Smooth muscle cell of the pulmonary artery (primary cell): ENCODE measurements around the gene DPEP2NB. TPM values are rescaled to one million over a fixed set of nuclear protein-coding genes. Genes with fewer than 3 reads are reported as not detected.

Experiments used
- total RNA-seq: library from RNA; depleted of rRNA; stranded (reverse); fragments of >200 nt; gene quantifications from 2 replicates; pipeline ENCODE4 v1.2.3, GENCODE V29; 2014

The DPEP2NB gene, protein sequence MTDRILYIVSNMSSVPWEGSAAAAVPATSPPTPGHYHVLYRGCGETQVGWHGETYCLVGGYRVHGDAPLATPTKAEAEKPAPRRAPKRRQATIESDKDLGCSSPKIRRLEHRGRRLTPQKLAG
- total RNA-seq, result not detected in 2 replicates

DNA sequence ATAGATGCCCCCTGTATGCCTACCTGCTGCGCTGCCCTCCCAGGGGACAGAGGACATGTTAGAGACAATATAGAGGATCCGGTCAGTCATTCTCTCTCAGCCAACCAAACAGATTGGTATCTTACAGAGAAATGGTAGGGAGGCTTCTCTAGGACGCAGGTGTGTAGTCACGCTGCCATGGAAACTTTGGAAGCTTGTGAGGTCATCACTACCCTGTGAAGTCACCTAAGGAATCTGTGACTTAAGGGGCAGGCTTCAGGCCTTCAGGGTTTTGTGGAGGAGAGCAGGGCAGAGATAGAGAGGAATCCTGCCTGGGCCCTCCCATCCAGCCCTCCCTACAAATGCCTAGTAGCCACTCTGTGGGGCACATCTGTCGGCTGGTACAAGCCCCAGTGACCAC, at the start of gene DPEP2NB:
Gene DPEP2NB, minus strand, starts transcription at position 231 of the 400 bp plus-strand sequence. Its CDS starts 141 bp downstream, at position 90.

DNA sequence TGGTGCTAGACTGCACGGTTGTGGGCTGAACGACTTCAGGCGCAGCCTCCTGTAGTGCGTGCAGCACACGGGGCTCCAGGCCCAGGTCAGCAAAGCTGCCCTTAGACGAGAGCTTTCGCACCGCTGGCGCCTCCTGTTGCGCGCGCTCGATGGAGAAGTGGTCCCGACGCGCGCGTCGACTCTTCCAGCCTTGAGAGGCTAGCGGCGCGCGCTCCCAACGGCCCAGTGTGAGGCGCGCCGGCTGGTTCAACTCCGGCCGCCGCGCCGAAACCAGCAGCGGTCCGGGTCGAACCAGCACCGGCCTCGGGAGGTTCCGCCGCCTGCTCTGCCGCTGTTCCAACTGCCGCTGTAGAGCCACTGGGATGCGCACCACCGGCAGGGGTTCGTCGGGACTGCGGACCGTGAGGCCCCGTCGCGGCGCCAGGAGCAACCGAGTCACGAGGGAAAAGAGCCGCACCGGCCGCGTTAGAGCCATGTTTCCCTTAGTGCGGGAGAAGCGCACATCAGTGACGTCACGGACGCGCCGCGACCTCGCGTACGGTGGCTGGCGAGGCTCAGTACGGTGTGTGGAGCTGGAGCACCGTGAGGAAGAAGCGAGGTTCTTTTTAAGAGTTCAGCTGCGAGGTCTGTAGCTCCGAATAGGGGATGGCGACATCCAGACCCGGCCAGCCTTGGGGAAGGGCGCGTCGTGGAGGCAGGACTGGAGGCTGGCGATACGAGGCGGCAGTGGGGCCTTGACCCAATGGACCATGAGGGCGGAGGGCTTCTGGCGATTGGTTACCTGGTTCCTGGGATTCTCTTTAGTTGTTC, 7.2 kb upstream of the DPEP2NB start, which contains the start of the genes DDX28 and DUS2:
Gene DDX28, minus strand, starts transcription at position 505 of the 810 bp plus-strand sequence. Its CDS starts 30 bp downstream, at position 475.
Gene DUS2, plus strand, starts transcription at position 557 of the 810 bp plus-strand sequence. CDS start 14,740 bp downstream, outside the sequence.

DNA sequence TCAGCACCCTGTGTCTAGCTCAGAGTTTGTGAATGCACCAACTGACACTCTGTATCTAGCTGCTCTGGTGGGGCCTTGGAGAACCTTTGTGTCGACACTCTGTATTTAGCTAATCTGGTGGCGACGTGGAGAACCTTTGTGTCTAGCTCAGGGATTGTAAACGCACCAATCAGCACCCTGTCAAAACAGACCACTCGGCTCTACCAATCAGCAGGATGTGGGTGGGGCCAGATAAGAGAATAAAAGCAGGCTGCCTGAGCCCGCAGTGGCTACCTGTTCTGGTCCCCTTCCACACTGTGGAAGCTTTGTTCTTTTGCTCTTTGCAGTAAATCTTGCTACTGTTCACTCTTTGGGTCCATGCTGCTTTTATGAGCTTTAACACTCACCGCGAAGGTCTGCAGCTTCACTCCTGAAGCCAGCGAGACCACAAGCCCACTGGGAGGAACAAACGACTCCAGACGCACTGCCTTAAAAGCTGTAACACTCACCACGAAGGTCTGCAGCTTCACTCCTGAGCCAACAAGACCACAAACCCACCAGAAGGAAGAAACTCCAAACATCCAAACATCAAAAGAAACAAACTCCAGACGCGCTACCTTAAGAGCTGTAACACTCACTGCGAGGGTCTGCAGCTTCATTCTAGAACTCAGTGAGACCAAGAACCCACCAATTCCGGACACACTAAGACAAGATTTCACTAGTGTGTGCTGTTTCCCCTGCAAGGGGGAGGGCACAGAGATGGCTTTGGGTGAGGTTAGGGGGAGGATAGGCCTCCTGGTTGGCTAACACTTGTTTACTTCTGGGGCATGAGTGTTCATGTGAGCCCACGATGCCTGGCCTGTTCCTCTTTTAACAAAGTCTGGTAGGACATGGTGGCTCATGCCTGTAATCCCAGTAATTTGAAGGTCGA, 16.7 kb downstream of the DPEP2NB start, which contains the start of gene DPEP2:
Gene DPEP2, minus strand, starts transcription at position 706 of the 910 bp plus-strand sequence. CDS start 6,272 bp downstream, outside the sequence.

DNA sequence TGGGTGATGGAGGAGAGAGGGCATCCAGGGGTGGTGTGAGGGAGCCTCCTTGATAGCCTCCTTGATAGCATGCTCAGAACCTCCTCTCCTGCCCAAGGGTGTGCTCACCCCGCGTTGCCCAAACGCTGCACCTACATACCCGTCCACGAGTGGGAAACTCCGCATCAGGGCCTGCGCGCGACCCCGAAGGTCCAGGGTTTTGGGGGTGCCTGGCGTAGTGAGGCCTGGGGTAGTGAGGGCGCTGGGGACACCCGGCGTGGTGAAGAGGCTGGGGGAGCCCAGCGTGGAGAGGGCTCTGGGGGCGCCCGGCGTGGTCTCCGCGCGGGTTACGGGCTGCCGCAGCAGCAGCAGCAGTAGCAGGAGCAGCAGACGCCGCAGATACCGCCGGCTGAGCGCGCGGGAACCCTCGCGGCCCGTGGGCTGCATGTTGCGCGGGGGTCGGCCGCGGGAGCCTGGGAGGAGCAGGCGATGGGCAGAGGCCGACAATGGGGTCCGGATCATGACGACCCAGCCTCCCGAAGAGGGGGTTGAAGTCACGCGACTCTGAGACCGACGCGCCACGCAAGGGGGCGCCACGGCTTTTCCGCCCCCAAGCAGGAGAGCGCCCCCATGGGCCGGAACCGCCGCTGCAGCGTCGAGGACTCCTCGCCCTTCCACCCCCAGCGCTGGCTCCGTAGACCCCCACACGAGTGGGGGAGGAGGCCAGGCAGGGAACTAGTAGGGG, 35.6 kb downstream of the DPEP2NB start, which contains the start of gene DPEP3:
Gene DPEP3, minus strand, starts transcription at position 545 of the 724 bp plus-strand sequence. Its CDS starts 119 bp downstream, at position 426.

DNA sequence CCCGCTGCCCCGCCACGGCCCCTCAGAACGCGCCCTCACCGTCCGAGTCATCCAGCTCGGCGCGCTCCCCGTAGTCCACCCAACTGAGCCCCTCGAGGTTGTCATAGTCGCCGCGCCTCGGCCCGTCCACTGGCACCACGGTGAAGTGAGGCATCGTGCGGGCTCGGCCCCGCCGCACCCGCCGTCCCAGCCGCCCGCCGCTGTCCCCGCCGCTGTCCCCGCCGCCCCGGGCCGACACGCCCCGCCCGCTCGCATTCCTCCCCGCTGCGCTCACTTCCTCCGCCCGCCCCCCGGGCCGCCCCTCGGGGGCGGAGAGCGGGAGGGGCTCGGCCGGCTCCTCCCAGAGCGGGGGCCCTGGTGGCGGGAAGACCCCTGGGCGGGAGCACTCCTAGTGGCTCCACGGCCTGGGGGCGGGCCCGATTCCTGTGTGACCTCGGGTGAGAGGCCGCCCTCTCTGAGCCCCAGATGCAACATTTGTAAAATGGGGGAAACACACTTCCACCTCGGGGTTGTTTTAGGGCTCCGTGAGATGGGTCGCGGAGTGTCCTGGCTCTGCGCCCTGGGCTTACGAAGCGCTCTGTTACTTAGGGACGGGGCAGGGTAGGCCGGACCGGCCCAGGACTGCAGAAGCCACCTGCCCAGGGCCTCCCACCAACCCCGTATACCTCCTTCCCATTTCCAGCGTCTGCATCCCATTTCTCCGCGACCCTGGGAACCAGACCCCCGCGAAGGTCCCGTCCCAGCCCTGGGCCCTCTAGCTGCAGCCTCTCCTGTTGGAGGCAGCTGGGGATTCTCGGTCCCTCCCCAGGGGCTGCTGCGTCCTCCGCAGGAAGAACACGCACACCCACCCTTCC, 47.1 kb downstream of the DPEP2NB start, which contains the start of gene SLC12A4:
Gene SLC12A4, minus strand, starts transcription at position 238 of the 854 bp plus-strand sequence. Its CDS starts 84 bp downstream, at position 154.

Other genes starting within 250 kb of the DPEP2NB start
- 7.8 and 7.9 TPM in 2 replicates for gene RANBP10, start 209.4 kb downstream of the DPEP2NB start, total RNA-seq
- 0.78 and 1.0 TPM in 2 replicates for gene TSNAXIP1, start 209.0 kb downstream of the DPEP2NB start, total RNA-seq
- 41.7 and 43.2 TPM in 2 replicates for gene THAP11, start 173.6 kb downstream of the DPEP2NB start, total RNA-seq
- gene NUTF2, start 169.0 kb downstream of the DPEP2NB start, total RNA-seq, result 119 and 132 TPM in 2 replicates
- 23.2 and 28.0 TPM in 2 replicates for gene CENPT, start 168.2 kb downstream of the DPEP2NB start, total RNA-seq
- 61.3 and 82.1 TPM in 2 replicates for gene EDC4, start 142.9 kb downstream of the DPEP2NB start, total RNA-seq
- gene NRN1L, start 131.0 kb downstream of the DPEP2NB start, total RNA-seq, result not detected in 2 replicates
- 29.5 and 36.0 TPM in 2 replicates for gene PSKH1, start 122.7 kb downstream of the DPEP2NB start, total RNA-seq
- 0.30 and 0.85 TPM in 2 replicates for gene CTRL, start 84.0 kb downstream of the DPEP2NB start, total RNA-seq
- gene PSMB10, start 79.1 kb downstream of the DPEP2NB start, total RNA-seq, result 31.5 and 33.7 TPM in 2 replicates
- 11.8 and 12.6 TPM in 2 replicates for gene LCAT, start 71.8 kb downstream of the DPEP2NB start, total RNA-seq
- 152 and 170 TPM in 2 replicates for gene SLC12A4, start 47.3 kb downstream of the DPEP2NB start, total RNA-seq
- not detected in 2 replicates for gene DPEP3, start 35.4 kb downstream of the DPEP2NB start, total RNA-seq
- gene DPEP2, start 16.4 kb downstream of the DPEP2NB start, total RNA-seq, result not detected in 2 replicates
- 7.0 and 8.9 TPM in 2 replicates for gene DDX28, start 7.3 kb upstream of the DPEP2NB start, total RNA-seq
- 15.8 and 18.9 TPM in 2 replicates for gene DUS2, start 7.4 kb upstream of the DPEP2NB start, total RNA-seq
- 17.7 and 18.5 TPM in 2 replicates for gene NFATC3, start 69.5 kb upstream of the DPEP2NB start, total RNA-seq
- 0.07 TPM in 2 replicates for gene ESRP2, start 220.2 kb upstream of the DPEP2NB start, total RNA-seq
- gene PLA2G15, start 229.5 kb upstream of the DPEP2NB start, total RNA-seq, result 48.4 and 105 TPM in 2 replicates
- 14.7 and 24.1 TPM in 2 replicates for gene SLC7A6, start 248.6 kb upstream of the DPEP2NB start, total RNA-seq